ENCODE measurements around the gene TBC1D22A.

Gene TBC1D22A

GRCh38 chr22:47082505-47082904 is 320.1 kb downstream of the TBC1D22A start:
- no peak for DNase-seq (ENCODE audit: low read depth)
- TF ChIP-seq CTCF (IDR thresholded peaks at IDR 0.05; ENCODE audit: low read length, missing control alignments), result no peak
- H3K4me3 ChIP-seq (replicated peaks; ENCODE audit: low read depth, low read length), result no peak overlapping the region

- TF ChIP-seq CTCF (IDR thresholded peaks at IDR 0.05; ENCODE audit: low read length, missing control alignments), result no peak
- no peak overlapping the region for H3K4me3 ChIP-seq (replicated peaks; ENCODE audit: low read depth, low read length)
- no peak for DNase-seq (ENCODE audit: low read depth)
These were observed 321.0 kb downstream of the TBC1D22A start for GRCh38 chr22:47083379-47083986.

- TF ChIP-seq CTCF (IDR thresholded peaks at IDR 0.05; ENCODE audit: low read length, missing control alignments), result no peak
- DNase-seq (ENCODE audit: low read depth), result no peak
- no peak overlapping the region for H3K4me3 ChIP-seq (replicated peaks; ENCODE audit: low read depth, low read length)
These were observed 321.8 kb downstream of the TBC1D22A start for GRCh38 chr22:47084226-47084625.

- no peak for DNase-seq (ENCODE audit: low read depth)
- no peak overlapping the region for H3K4me3 ChIP-seq (replicated peaks; ENCODE audit: low read depth, low read length)
- TF ChIP-seq CTCF (IDR thresholded peaks at IDR 0.05; ENCODE audit: low read length, missing control alignments), result no peak
These were observed 324.3 kb downstream of the TBC1D22A start for GRCh38 chr22:47086596-47087248.

- H3K4me3 ChIP-seq (replicated peaks; ENCODE audit: low read depth, low read length), result no peak overlapping the region
- no peak for TF ChIP-seq CTCF (IDR thresholded peaks at IDR 0.05; ENCODE audit: low read length, missing control alignments)
- no peak for DNase-seq (ENCODE audit: low read depth)
These were observed 326.2 kb downstream of the TBC1D22A start for GRCh38 chr22:47088480-47089158.

GRCh38 chr22:47089374-47089773 is 326.9 kb downstream of the TBC1D22A start:
- no peak for TF ChIP-seq CTCF (IDR thresholded peaks at IDR 0.05; ENCODE audit: low read length, missing control alignments)
- no peak overlapping the region for H3K4me3 ChIP-seq (replicated peaks; ENCODE audit: low read depth, low read length)
- no peak for DNase-seq (ENCODE audit: low read depth)
